GM23338 (cell line): ENCODE results near the gene NAPA. TPM values are rescaled to one million over a fixed set of nuclear protein-coding genes. Genes with fewer than 3 reads are reported as not detected.
A peak's percentile ranks its signal among the peaks of the same experiment; 100 is the strongest.

ENCODE experiments used
- ATAC-seq: fragments of 200-7000 bp; cut with Tn5 transposase; 3 replicates; pipeline ENCODE4 v1.9.1; 2020
- DNase-seq: peaks from one replicate; pipeline ENCODE4 v3.0.0-alpha.2; 2015; ENCODE audit warnings: low spot score
- H2AFZ ChIP-seq: fragments of 200-600 bp; sonication (generic); 2 replicates; pipeline ENCODE4 v1.8.0; 2016; ENCODE audit warnings: antibody characterized with exemption, mild to moderate bottlenecking, moderate library complexity
- H3F3A ChIP-seq: fragments of 200-600 bp; sonication (generic); replicated peaks from 2 replicates; pipeline ENCODE4 v1.8.0; 2017; ENCODE audit warnings: antibody characterized with exemption, mixed run types, low read depth
- H3K27ac ChIP-seq: fragments of 200-600 bp; sonication (generic); 2 replicates; pipeline ENCODE4 v1.6.1; 2016; ENCODE audit warnings: low read depth
- H3K27me3 ChIP-seq: fragments of 200-600 bp; sonication (generic); 2 replicates; pipeline ENCODE4 v1.8.0; 2016; ENCODE audit warnings: mild to moderate bottlenecking, mixed run types, moderate library complexity; ENCODE audit not compliant: insufficient read depth
- H3K36me3 ChIP-seq: fragments of 200-600 bp; sonication (generic); 2 replicates; pipeline ENCODE4 v1.8.0; 2016; ENCODE audit warnings: mild to moderate bottlenecking; ENCODE audit not compliant: insufficient read depth
- H3K4me1 ChIP-seq: fragments of 200-600 bp; sonication (generic); 2 replicates; pipeline ENCODE4 v1.8.0; 2016; ENCODE audit warnings: mild to moderate bottlenecking, moderate library complexity; ENCODE audit not compliant: insufficient read depth
- H3K4me2 ChIP-seq: fragments of 200-600 bp; sonication (generic); 2 replicates; pipeline ENCODE4 v1.7.1; 2017; ENCODE audit warnings: mixed run types
- H3K4me3 ChIP-seq: fragments of 200-600 bp; sonication (generic); 2 replicates; pipeline ENCODE4 v1.6.1; 2016; ENCODE audit warnings: mixed run types
- H3K79me2 ChIP-seq: fragments of 200-600 bp; sonication (generic); replicated peaks from 2 replicates; pipeline ENCODE4 v1.8.0; 2017; ENCODE audit warnings: mild to moderate bottlenecking; ENCODE audit not compliant: insufficient read depth
- H3K9me2 ChIP-seq: fragments of 200-600 bp; sonication (generic); 2 replicates; pipeline ENCODE4 v1.8.0; 2017; ENCODE audit not compliant: insufficient read depth
- H4K20me1 ChIP-seq: fragments of 200-600 bp; sonication (generic); replicated peaks from 2 replicates; pipeline ENCODE4 v1.8.0; 2017; ENCODE audit warnings: mild to moderate bottlenecking; ENCODE audit not compliant: insufficient read depth
- H3K27ac Mint-ChIP-seq: 2 replicates; pipeline ENCODE4 v1.8.0; 2020; ENCODE audit warnings: inconsistent platforms, mild to moderate bottlenecking, moderate library complexity, mixed read lengths
- H3K27me3 Mint-ChIP-seq: 3 replicates; pipeline ENCODE4 v1.8.0; 2022; ENCODE audit warnings: low read depth, mild to moderate bottlenecking, moderate library complexity, mixed read lengths, inconsistent platforms; ENCODE audit not compliant: insufficient read depth, poor library complexity
- H3K36me3 Mint-ChIP-seq: 3 replicates; pipeline ENCODE4 v1.8.0; 2021; ENCODE audit warnings: low read depth, mild to moderate bottlenecking, inconsistent platforms, moderate library complexity, mixed read lengths
- H3K4me1 Mint-ChIP-seq: 3 replicates; pipeline ENCODE4 v1.8.0; 2020; ENCODE audit warnings: mild to moderate bottlenecking, inconsistent platforms, mixed read lengths
- H3K4me3 Mint-ChIP-seq: 3 replicates; pipeline ENCODE4 v1.8.0; 2021; ENCODE audit warnings: moderate library complexity, mild to moderate bottlenecking, inconsistent platforms, mixed read lengths
- H3K9me3 Mint-ChIP-seq: 3 replicates; pipeline ENCODE4 v1.8.0; 2020; ENCODE audit warnings: moderate library complexity, mild to moderate bottlenecking, inconsistent platforms, mixed read lengths
- CREB1 ChIP-seq: fragments of 250-450 bp; sonication (Bioruptor Pico); IDR thresholded peaks from 2 replicates; pipeline ENCODE4 v1.5.0; 2020; ENCODE audit warnings: low read depth, mild to moderate bottlenecking, moderate library complexity
- CTCF ChIP-seq, 2 experiments: fragments of 200-600 bp in 1 of 2; sonication (generic) in 1 of 2; conservative IDR thresholded peaks; 2 replicates each; pipeline versions ENCODE4 v1.5.1 to v1.6.1; 2016 to 2017; ENCODE audit warnings: antibody characterized with exemption in 2 of 2, low read depth in 2 of 2, mild to moderate bottlenecking in 2 of 2, moderate library complexity in 1 of 2
- ETS1 ChIP-seq: IDR thresholded peaks from 2 replicates; pipeline ENCODE4 v1.6.1; 2016; ENCODE audit warnings: antibody characterized with exemption
- EZH2 ChIP-seq: fragments of 200-600 bp; sonication (generic); IDR thresholded peaks from one replicate; pipeline ENCODE4 v1.8.0; 2017; ENCODE audit warnings: antibody characterized with exemption, mild to moderate bottlenecking, low read depth; ENCODE audit not compliant: unreplicated experiment
- EZH2phosphoT487 ChIP-seq: fragments of 200-600 bp; sonication (generic); IDR thresholded peaks from one replicate; pipeline ENCODE4 v1.8.1; 2018; ENCODE audit warnings: antibody characterized with exemption; ENCODE audit not compliant: unreplicated experiment
- JUNB ChIP-seq: IDR thresholded peaks from one replicate; pipeline ENCODE4 v1.6.1; 2016; ENCODE audit warnings: antibody characterized with exemption; ENCODE audit not compliant: unreplicated experiment
- NANOG ChIP-seq: IDR thresholded peaks from 2 replicates; pipeline ENCODE4 v1.6.1; 2016; ENCODE audit warnings: antibody characterized with exemption, borderline replicate concordance
- POLR2AphosphoS5 ChIP-seq: IDR thresholded peaks from 2 replicates; pipeline ENCODE4 v1.6.1; 2016; ENCODE audit warnings: antibody characterized with exemption, low read depth
- REST ChIP-seq: IDR thresholded peaks from one replicate; pipeline ENCODE4 v1.6.1; 2018; ENCODE audit warnings: antibody characterized with exemption; ENCODE audit not compliant: unreplicated experiment
- STAT1 ChIP-seq: IDR thresholded peaks from one replicate; pipeline ENCODE4 v1.6.1; 2016; ENCODE audit warnings: antibody characterized with exemption; ENCODE audit not compliant: unreplicated experiment
- ZNF114 ChIP-seq: fragments of 250-450 bp; sonication (Bioruptor Pico); IDR thresholded peaks from 2 replicates; pipeline ENCODE4 v1.5.0; 2020; ENCODE audit warnings: mild to moderate bottlenecking, moderate library complexity
- ZNF331 ChIP-seq: fragments of 250-450 bp; sonication (Bioruptor Pico); IDR thresholded peaks from 2 replicates; pipeline ENCODE4 v1.5.0; 2020; ENCODE audit warnings: low read depth, mild to moderate bottlenecking, moderate library complexity
- ZNF462 ChIP-seq: fragments of 250-450 bp; sonication (Bioruptor Pico); IDR thresholded peaks from 2 replicates; pipeline ENCODE4 v1.5.0; 2020; ENCODE audit warnings: mild to moderate bottlenecking, moderate library complexity
- polyA plus RNA-seq: library from polyadenylated mRNA; unstranded; fragments of >200 nt; fragmentation: Nextera tagmentation; extraction: Ambion mirVana; gene quantifications from 2 replicates; pipeline ENCODE4 v1.2.1, GENCODE V29; 2016
- total RNA-seq: library from RNA; depleted of rRNA; stranded (reverse); fragments of >200 nt; shearing (Covaris generic); gene quantifications from 2 replicates; pipeline ENCODE4 v1.2.3, GENCODE V29; 2014

Gene NAPA
- total and polyA plus RNA-seq, 2 experiments from 2014 or later = 52.0 to 72.1 TPM

- H3K27ac ChIP-seq = no peak overlapping the region
- H3K79me2 ChIP-seq = no peaks in the 10 kb centered on the region
- Mint-ChIP-seq H3K4me1 (peaks cover 35% of the 10 kb centered on the region), H3K4me3 (peak overlapping the region; percentile 86), H3K9me3 (no peaks in the 10 kb centered on the region; the same call in 2 of the 3 replicates), H3K27me3 (peaks cover 39% of the 10 kb centered on the region), H3K27ac (no peak overlapping the region), H3K36me3 (peaks cover 4% of the 10 kb centered on the region)
- ATAC-seq = no peak
- H3K36me3 ChIP-seq = no peaks in the 10 kb centered on the region
- no peaks in the 10 kb centered on the region; the same call in 1 of the 2 replicates for H4K20me1 ChIP-seq
- H3K4me3 ChIP-seq = peak overlapping the region; percentile 94
- no peak for DNase-seq
- H3F3A ChIP-seq = no peaks in the 10 kb centered on the region; the same call in 1 of the 2 replicates
- no peaks in the 10 kb centered on the region for H3K9me2 ChIP-seq
- H3K4me1 ChIP-seq = peaks cover 25% of the 10 kb centered on the region; the same call in 1 of the 2 replicates
- peaks cover 8% of the 10 kb centered on the region for H3K27me3 ChIP-seq
- H3K4me2 ChIP-seq = peak overlapping the region; percentile 96
- TF ChIP-seq STAT1 = no peak
- TF ChIP-seq REST = no peak
- TF ChIP-seq ZNF331 = no peak
- no peak for TF ChIP-seq ZNF462 (CRISPR knock-in tag)
- TF ChIP-seq CREB1 (CRISPR knock-in tag) = no peak
- TF ChIP-seq ZNF114 (CRISPR knock-in tag) = no peak
- TF ChIP-seq JUNB = no peak
- no peak for TF ChIP-seq ETS1
- no peak for TF ChIP-seq NANOG
- no peak for TF ChIP-seq EZH2phosphoT487
- no peak for TF ChIP-seq POLR2AphosphoS5
- no peak for TF ChIP-seq CTCF (conservative IDR thresholded peaks at IDR 0.05; ENCODE audit: low read depth in 2 of 2)
- TF ChIP-seq EZH2 = no peak
- H2AFZ ChIP-seq = no peak overlapping the region; the same call in 1 of the 2 replicates
Observed at GRCh38 chr19:47470447-47471195, 44.2 kb downstream of the NAPA start.
